ENCODE measurements around the gene ATP5PD.
"Not testable (repeated sequence)": the region's sequence is repeated elsewhere in the genome, so short reads cannot be mapped to it uniquely, and the experiment has no call there.

The ATP5PD gene

DNA sequence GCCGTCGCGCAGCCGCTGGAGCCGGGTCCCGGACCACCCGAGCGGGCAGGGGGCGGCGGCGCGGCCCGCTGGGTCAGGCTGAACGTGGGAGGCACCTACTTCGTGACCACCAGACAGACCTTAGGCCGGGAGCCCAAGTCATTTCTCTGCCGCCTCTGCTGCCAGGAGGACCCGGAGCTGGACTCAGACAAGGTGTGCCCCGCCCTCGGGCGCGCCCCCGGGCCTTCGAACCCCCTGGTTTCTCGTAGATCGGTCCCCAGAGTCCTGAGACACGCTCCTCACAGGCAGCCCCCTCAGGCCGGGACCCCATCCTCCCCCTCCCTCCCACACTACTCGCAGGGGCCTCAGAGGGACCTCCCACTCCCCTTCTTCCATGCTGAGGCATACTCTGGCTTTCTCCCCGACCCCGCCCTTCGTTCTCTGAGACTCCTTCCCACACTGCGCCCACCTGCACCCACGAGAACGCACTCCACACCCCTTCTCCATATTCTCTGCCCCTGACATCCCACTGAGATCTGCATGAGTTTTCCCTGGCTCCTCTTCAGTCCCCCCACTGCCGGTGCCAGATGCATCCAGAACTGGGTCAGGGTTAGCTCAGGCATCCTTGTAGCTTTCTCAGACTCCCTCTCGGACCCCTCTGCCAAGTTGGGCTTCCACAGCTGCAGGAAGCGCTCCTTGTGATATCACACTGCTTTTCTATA is 779 bp upstream of the ATP5PD start:
- no peak for TF ChIP-seq CTCF (IDR thresholded peaks at IDR 0.05)
- TF ChIP-seq ZFX (IDR thresholded peaks at IDR 0.05; ENCODE audit: borderline replicate concordance): no peak
- H3K27ac ChIP-seq: peak overlapping the region; percentile 85

DNA sequence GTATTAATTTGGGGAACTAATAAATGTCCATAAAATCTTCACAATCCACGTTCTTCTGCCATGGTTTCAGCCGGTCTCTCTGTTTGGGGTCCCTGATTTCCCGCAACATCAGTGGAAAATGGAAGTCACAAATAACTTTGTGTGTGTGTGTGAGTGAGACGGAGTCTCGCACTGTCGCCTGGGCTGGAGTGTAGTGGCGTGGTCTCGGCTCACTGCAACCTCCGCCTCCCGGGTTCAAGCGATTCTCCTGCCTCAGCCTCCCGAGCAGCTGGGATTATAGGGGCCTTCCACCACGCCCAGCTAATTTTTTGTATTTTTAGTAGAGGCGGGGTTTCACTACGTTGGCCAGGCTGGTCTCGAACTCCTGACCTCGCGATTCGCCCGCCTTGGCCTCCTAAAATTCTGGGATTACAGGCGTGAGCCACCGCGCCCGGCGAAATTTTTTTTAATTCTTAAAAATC is 793 bp downstream of the ATP5PD start:
- H3K27ac ChIP-seq: peak overlapping the region; percentile 85

GRCh38 chr17:75044716-75045115 is 2.1 kb downstream of the ATP5PD start:
- TF ChIP-seq ZFX (IDR thresholded peaks at IDR 0.05; ENCODE audit: borderline replicate concordance): no peak
- TF ChIP-seq CTCF (IDR thresholded peaks at IDR 0.05): no peak
- no peak overlapping the region for H3K27ac ChIP-seq

DNA sequence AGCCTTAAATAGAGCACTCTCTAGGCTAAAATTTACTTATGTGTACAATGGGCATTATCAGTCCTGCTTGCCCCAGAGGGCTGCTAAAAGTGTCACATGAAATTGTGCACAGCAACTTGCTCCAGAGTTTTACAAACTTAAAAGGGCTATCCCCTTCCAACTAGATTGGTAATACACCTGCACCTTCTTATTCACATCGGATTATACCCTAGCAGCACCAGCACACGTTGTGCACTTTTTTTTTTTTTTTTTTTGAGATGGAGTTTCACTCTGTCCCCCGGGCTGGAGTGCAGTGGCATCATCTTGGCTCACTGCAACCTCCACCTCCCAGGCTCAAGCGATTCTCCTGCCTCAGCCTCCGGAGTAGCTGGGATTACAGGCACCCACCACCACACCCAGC is 3.0 kb downstream of the ATP5PD start:
- not testable (repeated sequence) for H3K27ac ChIP-seq

DNA sequence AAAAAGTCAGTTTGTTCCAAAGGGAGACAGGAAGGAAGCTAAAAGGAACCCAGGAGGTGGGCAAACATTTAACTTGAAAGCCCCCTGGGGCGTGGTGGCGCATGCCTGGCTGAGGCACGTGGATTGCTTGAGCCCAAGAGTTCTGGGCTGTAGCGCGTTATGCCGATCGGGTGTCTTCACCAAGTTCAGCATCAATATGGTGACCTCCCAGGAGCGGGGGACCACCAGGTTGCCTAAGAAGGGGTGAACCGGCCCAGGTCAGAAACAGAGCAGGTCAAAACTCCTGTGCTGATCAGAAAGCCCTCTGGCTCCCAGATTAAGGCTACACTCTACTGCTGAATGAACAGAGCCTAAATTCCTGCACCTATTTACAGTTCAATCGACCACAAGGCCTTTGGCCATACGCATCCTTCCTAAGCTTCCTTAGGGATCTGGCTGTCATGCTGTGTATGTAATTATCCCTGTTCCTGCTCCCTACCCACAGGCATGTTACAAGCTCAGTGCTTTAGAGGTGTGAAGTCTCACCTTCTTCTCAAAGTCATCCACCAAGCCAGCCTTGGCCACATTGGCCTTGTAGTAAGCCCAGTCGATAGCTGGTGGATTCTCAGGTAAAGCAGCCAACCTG is 5.0 kb downstream of the ATP5PD start:
- no peak overlapping the region for H3K27ac ChIP-seq
- TF ChIP-seq CTCF (IDR thresholded peaks at IDR 0.05): no peak
- TF ChIP-seq ZFX (IDR thresholded peaks at IDR 0.05; ENCODE audit: borderline replicate concordance): no peak

- no peak overlapping the region for H3K27ac ChIP-seq
- TF ChIP-seq ZFX (IDR thresholded peaks at IDR 0.05; ENCODE audit: borderline replicate concordance): no peak
- no peak for TF ChIP-seq CTCF (IDR thresholded peaks at IDR 0.05)
Observed at GRCh38 chr17:75039238-75039637, 7.5 kb downstream of the ATP5PD start.

- peak overlapping the region; percentile 96 for H3K27ac ChIP-seq
- TF ChIP-seq CTCF (IDR thresholded peaks at IDR 0.05) (no peak), ZFX (IDR thresholded peaks at IDR 0.05; ENCODE audit: borderline replicate concordance) (no peak)
Observed at GRCh38 chr17:75036643-75037268, 10.0 kb downstream of the ATP5PD start.

DNA sequence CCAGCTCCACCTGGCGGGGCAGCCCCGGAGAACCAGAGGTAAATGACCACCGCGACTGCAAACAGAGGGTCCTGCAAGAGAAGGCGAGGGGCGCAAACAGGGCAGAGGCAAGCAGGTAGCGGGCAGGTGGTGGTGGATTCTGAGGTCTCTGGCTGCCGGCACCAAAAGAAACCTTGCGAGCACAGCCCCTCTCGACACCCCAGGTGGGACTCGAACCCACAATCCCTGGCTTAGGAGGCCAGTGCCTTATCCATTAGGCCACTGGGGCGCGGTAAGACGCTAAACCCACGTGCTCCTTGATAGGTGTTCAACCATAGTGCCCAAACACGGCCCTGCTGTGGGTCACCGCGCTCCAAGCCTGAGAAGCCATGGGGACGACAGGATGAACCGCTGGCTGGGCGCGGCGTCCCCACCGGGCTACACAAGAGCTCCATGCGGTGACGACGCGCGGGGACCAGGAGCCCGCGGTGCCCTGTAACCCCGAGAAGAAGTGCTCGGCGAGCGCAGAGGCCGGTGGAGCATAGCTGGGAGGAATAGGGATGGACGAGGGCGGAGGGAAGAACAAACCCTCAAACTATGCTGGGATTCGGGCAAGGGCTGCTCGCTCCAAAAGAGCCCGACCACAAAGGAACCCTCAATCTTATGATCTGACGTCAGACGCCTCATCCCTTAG is 12.4 kb downstream of the ATP5PD start:
- H3K27ac ChIP-seq: peak overlapping the region; percentile 96
- TF ChIP-seq CTCF (IDR thresholded peaks at IDR 0.05) (no peak), ZFX (IDR thresholded peaks at IDR 0.05; ENCODE audit: borderline replicate concordance) (no peak)
